C1 segment of cervical spinal cord (tissue), 14 donors: ENCODE measurements around the gene CELSR2.

Experiments
- DNase-seq, 14 donors: peaks; one replicate each; lab custom pipeline; 2025; lab: John Stamatoyannopoulos, UW

Gene CELSR2

DNA sequence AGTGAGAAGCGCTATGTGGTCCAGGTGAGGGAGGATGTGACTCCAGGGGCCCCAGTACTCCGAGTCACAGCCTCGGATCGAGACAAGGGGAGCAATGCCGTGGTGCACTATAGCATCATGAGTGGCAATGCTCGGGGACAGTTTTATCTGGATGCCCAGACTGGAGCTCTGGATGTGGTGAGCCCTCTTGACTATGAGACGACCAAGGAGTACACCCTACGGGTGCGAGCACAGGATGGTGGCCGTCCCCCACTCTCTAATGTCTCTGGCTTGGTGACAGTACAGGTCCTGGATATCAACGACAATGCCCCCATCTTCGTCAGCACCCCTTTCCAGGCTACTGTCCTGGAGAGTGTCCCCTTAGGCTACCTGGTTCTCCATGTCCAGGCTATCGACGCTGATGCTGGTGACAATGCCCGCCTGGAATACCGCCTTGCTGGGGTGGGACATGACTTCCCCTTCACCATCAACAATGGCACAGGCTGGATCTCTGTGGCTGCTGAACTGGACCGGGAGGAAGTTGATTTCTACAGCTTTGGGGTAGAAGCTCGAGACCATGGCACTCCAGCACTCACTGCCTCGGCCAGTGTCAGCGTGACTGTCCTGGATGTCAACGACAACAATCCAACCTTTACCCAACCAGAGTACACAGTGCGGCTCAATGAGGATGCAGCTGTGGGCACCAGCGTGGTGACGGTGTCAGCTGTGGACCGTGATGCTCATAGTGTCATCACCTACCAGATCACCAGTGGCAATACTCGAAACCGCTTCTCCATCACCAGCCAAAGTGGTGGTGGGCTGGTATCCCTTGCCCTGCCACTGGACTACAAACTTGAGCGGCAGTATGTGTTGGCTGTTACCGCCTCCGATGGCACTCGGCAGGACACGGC, 2.2 kb downstream of the CELSR2 start:
- no peak for DNase-seq

DNA sequence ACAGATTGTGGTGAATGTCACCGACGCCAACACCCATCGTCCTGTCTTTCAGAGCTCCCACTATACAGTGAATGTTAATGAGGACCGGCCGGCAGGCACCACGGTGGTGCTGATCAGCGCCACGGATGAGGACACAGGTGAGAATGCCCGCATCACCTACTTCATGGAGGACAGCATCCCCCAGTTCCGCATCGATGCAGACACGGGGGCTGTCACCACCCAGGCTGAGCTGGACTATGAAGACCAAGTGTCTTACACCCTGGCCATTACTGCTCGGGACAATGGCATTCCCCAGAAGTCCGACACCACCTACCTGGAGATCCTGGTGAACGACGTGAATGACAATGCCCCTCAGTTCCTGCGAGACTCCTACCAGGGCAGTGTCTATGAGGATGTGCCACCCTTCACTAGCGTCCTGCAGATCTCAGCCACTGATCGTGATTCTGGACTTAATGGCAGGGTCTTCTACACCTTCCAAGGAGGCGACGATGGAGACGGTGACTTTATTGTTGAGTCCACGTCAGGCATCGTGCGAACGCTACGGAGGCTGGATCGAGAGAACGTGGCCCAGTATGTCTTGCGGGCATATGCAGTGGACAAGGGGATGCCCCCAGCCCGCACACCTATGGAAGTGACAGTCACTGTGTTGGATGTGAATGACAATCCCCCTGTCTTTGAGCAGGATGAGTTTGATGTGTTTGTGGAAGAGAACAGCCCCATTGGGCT, 3.0 kb downstream of the CELSR2 start:
- DNase-seq, result no peak

DNA sequence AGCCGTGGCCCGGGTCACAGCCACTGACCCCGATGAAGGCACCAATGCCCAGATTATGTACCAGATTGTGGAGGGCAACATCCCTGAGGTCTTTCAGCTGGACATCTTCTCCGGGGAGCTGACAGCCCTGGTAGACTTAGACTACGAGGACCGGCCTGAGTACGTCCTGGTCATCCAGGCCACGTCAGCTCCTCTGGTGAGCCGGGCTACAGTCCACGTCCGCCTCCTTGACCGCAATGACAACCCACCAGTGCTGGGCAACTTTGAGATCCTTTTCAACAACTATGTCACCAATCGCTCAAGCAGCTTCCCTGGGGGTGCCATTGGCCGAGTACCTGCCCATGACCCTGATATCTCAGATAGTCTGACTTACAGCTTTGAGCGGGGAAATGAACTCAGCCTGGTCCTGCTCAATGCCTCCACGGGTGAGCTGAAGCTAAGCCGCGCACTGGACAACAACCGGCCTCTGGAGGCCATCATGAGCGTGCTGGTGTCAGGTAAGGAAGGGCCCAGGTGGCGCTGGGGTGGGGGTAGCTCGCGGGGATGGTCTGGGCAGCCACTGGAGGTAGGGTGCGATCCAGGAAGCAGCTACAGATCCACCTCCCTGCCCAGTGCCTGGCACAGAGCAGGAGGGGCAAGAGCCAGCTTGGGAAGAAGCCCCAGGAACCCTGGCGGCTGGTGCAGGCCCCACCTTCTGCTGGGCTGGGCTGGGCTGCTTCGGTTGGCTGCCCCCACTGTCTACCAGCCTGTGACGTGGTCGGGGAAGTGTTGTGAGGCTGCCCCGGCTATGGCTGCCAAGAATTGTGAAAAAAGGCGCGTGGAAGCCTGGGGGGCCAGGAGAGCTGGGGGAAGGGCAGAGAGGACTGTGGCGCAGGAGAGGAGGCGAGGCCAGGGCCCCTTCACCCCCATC, 3.8 kb downstream of the CELSR2 start:
- DNase-seq, result peak; percentile 26 to 88 (median 78)

- peak in 1 of 14 donors; percentile 82 for DNase-seq
These were observed 4.7 kb downstream of the CELSR2 start for GRCh38 chr1:109253803-109254620.

GRCh38 chr1:109254621-109255096, 5.3 kb downstream of the CELSR2 start:
- DNase-seq, result no peak

DNA sequence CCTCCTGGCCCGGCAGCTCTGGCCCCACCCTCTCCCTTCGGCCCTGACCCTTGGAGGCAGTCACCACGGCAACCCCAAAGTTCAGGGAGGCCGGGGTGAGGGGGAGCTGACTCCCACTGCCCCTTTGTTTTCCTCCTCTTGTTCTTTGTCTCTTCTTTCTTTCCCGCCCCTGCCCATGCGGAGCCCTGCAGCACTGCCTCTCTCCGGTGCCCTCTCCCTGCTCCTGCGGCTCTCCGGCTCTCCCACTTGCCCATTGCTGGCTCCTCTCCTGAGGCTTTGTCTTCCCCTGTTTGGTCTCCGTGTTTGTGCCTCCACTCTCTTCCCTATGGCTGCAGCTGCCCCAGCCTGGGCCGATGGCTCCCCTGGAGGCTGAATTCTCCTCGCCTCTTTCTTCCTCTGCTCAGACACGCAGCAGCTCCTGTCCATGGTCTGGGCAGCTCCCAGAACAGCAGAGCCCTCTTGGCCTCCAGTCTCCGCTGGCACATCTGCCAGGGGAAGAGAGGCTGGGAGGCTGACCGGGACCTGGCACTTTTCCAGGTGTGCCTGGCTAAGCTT, 5.8 kb downstream of the CELSR2 start:
- DNase-seq, result peak in 1 of 14 donors; percentile 42

GRCh38 chr1:109255678-109256077, 6.3 kb downstream of the CELSR2 start:
- no peak for DNase-seq

DNA sequence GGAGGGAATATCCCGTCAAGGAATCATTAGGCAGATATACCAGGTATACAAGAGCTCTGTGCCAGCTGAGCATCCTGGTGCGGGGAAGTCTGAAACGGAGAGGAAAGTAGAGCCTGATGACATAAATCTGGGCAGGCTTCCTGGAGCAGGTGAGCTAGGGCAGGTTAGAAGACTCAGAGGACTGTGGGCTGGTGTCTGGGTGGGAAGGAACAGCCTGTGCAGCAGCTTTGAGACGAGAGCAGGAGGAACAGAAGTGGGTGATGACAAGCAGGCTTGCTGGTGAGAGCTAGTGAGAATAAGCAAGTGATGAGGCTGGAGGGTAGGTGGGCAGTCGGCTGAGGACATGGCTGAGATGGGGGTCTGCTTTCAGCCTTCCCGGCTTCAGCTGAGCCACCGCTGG, 6.7 kb downstream of the CELSR2 start:
- no peak for DNase-seq

DNA sequence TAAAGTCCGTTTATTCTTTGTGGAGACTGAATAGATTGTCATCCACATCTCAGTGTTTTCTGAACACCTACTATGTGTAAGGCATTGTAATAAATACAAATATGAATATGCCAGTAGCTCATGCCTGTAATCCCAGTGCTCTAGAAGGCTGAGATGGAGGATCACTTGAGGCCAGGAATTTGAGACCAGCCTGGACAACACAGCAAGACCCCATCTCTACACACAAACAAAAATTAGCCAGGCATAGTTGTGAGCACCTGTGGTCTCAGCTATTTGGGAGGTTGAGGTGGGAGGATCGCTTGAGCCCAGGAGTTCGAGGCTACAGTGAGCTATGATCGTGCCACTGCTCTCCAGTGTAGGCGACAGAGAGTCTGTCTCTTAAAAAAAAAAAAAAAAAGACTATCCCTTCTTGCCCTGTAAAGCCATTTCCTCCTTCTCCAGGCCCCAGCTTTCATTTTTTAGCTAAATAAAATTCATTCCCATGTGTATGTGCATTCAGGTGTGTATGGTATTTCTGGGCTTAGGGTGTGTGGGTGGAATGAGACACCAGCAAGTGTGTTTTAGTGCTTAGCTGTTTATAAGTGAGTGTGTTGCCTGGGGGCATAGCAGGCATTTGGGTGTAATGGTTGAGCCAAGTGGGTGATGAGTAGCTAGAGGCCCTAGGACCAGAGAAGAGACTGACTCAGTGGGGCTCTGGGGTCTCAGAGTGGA, 7.8 kb downstream of the CELSR2 start:
- DNase-seq, result no peak

- DNase-seq, result no peak
These were observed 8.5 kb downstream of the CELSR2 start for GRCh38 chr1:109257682-109258421.

- no peak for DNase-seq
These were observed 9.4 kb downstream of the CELSR2 start for GRCh38 chr1:109258481-109259466.

DNA sequence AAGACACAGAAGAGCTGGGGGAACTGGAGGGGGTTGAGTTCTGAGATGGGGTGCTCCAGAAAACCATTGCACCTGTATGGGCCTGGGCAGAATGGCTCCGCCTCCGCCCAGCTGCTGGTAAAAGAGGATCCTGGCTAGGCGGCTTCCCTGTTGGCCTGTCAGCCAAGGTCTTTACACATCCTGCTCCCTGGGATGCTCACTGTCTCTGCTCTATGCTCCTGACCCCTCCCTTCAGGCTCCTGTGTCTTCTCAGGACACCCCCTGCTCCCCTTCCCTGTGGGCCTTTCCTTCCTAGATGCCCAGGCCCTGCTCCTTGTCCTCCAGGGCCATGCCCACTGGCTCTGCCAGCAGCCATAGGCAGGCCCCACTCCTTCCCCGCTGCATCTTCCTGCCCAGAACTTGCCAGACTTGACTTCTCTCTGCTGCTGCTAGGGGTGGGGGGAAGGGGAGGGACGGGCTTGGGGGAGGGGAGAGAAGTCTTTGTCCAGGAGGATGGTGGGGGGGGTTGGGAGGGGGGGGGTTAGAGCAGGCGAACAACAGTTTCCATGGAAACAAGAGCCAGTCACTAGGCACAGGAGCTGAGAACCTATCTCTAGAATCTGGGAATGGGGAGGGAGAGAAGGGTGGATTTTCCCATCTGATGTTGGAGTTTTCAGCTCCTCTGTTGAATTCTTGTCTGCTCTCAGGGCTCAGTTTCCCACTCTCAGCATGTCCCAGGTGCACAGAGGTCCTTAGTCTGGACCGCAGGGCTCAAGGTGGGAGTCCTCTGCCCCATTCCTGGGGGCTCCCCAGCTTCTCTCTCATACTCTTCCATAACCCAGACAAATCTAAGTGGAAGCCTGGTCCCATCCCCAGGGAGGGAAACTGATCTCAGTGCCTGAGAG, 10.6 kb downstream of the CELSR2 start:
- no peak for DNase-seq

DNA sequence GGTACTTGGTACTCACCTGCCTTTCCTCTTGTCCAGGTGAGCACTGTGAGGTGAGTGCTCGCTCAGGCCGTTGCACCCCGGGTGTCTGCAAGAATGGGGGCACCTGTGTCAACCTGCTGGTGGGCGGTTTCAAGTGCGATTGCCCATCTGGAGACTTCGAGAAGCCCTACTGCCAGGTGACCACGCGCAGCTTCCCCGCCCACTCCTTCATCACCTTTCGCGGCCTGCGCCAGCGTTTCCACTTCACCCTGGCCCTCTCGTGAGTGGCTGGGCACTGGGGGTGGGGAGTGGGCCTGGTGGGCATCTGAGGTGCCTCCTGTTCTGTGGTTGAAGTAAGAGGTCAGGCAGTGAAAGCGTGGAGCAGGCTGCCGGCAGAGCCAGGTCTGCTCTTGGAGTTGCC, 11.7 kb downstream of the CELSR2 start:
- DNase-seq, result no peak

DNA sequence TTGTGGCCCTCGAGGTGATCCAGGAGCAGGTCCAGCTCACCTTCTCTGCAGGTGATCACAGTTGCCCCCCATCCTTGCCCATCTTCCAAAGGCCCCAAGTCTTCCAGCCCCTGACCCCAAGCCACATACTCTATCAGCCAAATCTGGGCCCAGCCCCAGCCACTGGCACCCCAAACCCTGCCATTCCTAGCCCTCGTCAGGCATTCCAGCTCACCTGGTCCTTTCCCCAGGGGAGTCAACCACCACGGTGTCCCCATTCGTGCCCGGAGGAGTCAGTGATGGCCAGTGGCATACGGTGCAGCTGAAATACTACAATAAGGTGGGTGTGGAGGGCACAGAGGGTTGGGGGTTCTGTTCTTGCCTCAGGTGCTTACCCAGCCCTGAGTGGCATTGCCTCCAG, 12.2 kb downstream of the CELSR2 start:
- DNase-seq, result no peak

- no peak for DNase-seq
These were observed 13.1 kb downstream of the CELSR2 start for GRCh38 chr1:109262231-109263055.

DNA sequence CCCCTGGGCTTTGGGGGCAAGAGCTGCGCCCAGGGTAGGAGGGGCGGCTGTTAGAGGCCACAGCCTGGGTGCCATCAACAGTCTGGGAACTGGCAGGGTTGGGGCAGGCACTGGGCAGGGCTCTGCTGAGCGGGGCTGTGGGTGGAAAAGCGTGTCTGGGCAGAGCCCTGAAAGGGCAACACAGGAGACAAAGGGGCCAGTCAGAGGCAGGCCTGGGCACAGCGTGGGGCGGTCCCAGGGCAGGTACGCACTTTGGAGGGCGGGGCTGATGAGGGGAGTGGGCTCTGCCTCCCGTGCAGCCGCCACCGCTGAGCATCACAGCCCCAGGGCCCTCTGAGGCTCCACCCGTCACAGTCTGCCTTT, 13.9 kb downstream of the CELSR2 start:
- no peak for DNase-seq
